Sigmoid colon (tissue), 4 donors: ENCODE measurements around the gene MCC.

ENCODE experiments used
- CTCF ChIP-seq, 4 experiments: fragments of 450-650 bp in 3 of 4; fragments of 200-600 bp in 1 of 4; IDR thresholded peaks; one replicate each; pipeline ENCODE4 v1.5.1; 2016 to 2019; ENCODE audit warnings: antibody characterized with exemption in 4 of 4, mild to moderate bottlenecking in 3 of 4, moderate library complexity in 2 of 4
- POLR2A ChIP-seq, 2 donors: fragments of 450-650 bp; IDR thresholded peaks; one replicate each; pipeline ENCODE4 v1.6.1; 2016; ENCODE audit warnings: antibody characterized with exemption in 2 of 2, mild to moderate bottlenecking in 2 of 2, moderate library complexity in 2 of 2
- POLR2AphosphoS5 ChIP-seq, 4 donors: sonication (generic); formaldehyde crosslinking; IDR thresholded peaks; one replicate each; pipeline ENCODE4 v1.6.1; 2017; ENCODE audit warnings: antibody characterized with exemption in 4 of 4

GRCh38 chr5:113050721-113051382, 437.4 kb downstream of the MCC start:
- no peak for TF ChIP-seq CTCF (IDR thresholded peaks at IDR 0.05)
- TF ChIP-seq POLR2AphosphoS5 (IDR thresholded peaks at IDR 0.05), result no peak
- no peak for TF ChIP-seq POLR2A (IDR thresholded peaks at IDR 0.05)
